CD4-positive, alpha-beta T cell treated with Interleukin-4 for 4 hours (primary cell): Measurements from ENCODE around the gene COL4A5.
"Not testable (repeated sequence)": the region's sequence is repeated elsewhere in the genome, so short reads cannot be mapped to it uniquely, and the experiment has no call there.

Experiments used
- DNase-seq: peaks from one replicate; pipeline ENCODE4 v3.0.0-alpha.2; 2020

The COL4A5 gene

GRCh38 chrX:108456971-108457477 is 17.4 kb downstream of the COL4A5 start:
- no peak for DNase-seq

- no peak for DNase-seq
Observed at GRCh38 chrX:108464604-108465003, 25.0 kb downstream of the COL4A5 start.

- no peak for DNase-seq
Observed at GRCh38 chrX:108468486-108468885, 28.8 kb downstream of the COL4A5 start.

- no peak for DNase-seq
Observed at GRCh38 chrX:108473979-108474378, 34.3 kb downstream of the COL4A5 start.

GRCh38 chrX:108481528-108481927 is 41.9 kb downstream of the COL4A5 start:
- DNase-seq = not testable (repeated sequence)

GRCh38 chrX:108484251-108484650 is 44.6 kb downstream of the COL4A5 start:
- DNase-seq = no peak

GRCh38 chrX:108485960-108486359 is 46.3 kb downstream of the COL4A5 start:
- DNase-seq = no peak

- no peak for DNase-seq
Observed at GRCh38 chrX:108494406-108495090, 54.9 kb downstream of the COL4A5 start.

GRCh38 chrX:108511721-108512120 is 72.1 kb downstream of the COL4A5 start:
- DNase-seq = no peak

GRCh38 chrX:108516184-108516583 is 76.5 kb downstream of the COL4A5 start:
- no peak for DNase-seq

GRCh38 chrX:108527724-108528123 is 88.1 kb downstream of the COL4A5 start:
- no peak for DNase-seq

GRCh38 chrX:108537005-108537404 is 97.4 kb downstream of the COL4A5 start:
- DNase-seq = no peak

- DNase-seq = no peak
Observed at GRCh38 chrX:108541286-108541685, 101.6 kb downstream of the COL4A5 start.

- DNase-seq = no peak
Observed at GRCh38 chrX:108557580-108557979, 117.9 kb downstream of the COL4A5 start.

- no peak for DNase-seq
Observed at GRCh38 chrX:108558217-108558616, 118.6 kb downstream of the COL4A5 start.

GRCh38 chrX:108573136-108573535 is 133.5 kb downstream of the COL4A5 start:
- DNase-seq = no peak

GRCh38 chrX:108582151-108582550 is 142.5 kb downstream of the COL4A5 start:
- no peak for DNase-seq

- DNase-seq = no peak
Observed at GRCh38 chrX:108584617-108585211, 145.1 kb downstream of the COL4A5 start.

- DNase-seq = no peak
Observed at GRCh38 chrX:108590496-108590895, 150.9 kb downstream of the COL4A5 start.

GRCh38 chrX:108601276-108601675 is 161.6 kb downstream of the COL4A5 start:
- DNase-seq = no peak

GRCh38 chrX:108610141-108610540 is 170.5 kb downstream of the COL4A5 start:
- DNase-seq = no peak

GRCh38 chrX:108614616-108615015 is 175.0 kb downstream of the COL4A5 start:
- DNase-seq = no peak

GRCh38 chrX:108640817-108641216 is 201.2 kb downstream of the COL4A5 start:
- no peak for DNase-seq

GRCh38 chrX:108641589-108642272 is 202.1 kb downstream of the COL4A5 start:
- DNase-seq = no peak
